HG03108 (cell line): ENCODE data around the gene RAPGEF6.
"Not testable (repeated sequence)": the region's sequence is repeated elsewhere in the genome, so short reads cannot be mapped to it uniquely, and the experiment has no call there.

Source experiments
- ATAC-seq: cut with Tn5 transposase; IDR thresholded peaks from one replicate; pipeline ENCODE4 v1.9.1; 2021; ENCODE audit warnings: moderate library complexity; ENCODE audit not compliant: unreplicated experiment

Gene RAPGEF6

GRCh38 chr5:131640043-131640856 is 5.2 kb upstream of the RAPGEF6 start:
- ATAC-seq, result no peak

GRCh38 chr5:131639148-131639547 is 4.1 kb upstream of the RAPGEF6 start:
- no peak for ATAC-seq

GRCh38 chr5:131637694-131638093 is 2.7 kb upstream of the RAPGEF6 start:
- ATAC-seq, result no peak

- no peak for ATAC-seq
Measured at GRCh38 chr5:131635684-131636572, 899 bp upstream of the RAPGEF6 start.

GRCh38 chr5:131634666-131634995 is 398 bp downstream of the RAPGEF6 start:
- ATAC-seq, result peak; percentile 18

GRCh38 chr5:131634238-131634637 is 791 bp downstream of the RAPGEF6 start:
- no peak for ATAC-seq

- no peak for ATAC-seq
Measured at GRCh38 chr5:131633830-131634229, 1.2 kb downstream of the RAPGEF6 start.

- no peak for ATAC-seq
Measured at GRCh38 chr5:131630963-131631350, 4.1 kb downstream of the RAPGEF6 start.

GRCh38 chr5:131630208-131630962 is 4.6 kb downstream of the RAPGEF6 start:
- ATAC-seq, result no peak

GRCh38 chr5:131628990-131629389 is 6.0 kb downstream of the RAPGEF6 start:
- ATAC-seq, result no peak

- ATAC-seq, result no peak
Measured at GRCh38 chr5:131627207-131627865, 7.7 kb downstream of the RAPGEF6 start.

- ATAC-seq, result no peak
Measured at GRCh38 chr5:131622633-131623032, 12.4 kb downstream of the RAPGEF6 start.

- ATAC-seq, result not testable (repeated sequence)
Measured at GRCh38 chr5:131621164-131621563, 13.9 kb downstream of the RAPGEF6 start.

- ATAC-seq, result no peak
Measured at GRCh38 chr5:131619102-131619501, 15.9 kb downstream of the RAPGEF6 start.

- ATAC-seq, result no peak
Measured at GRCh38 chr5:131617140-131617822, 17.7 kb downstream of the RAPGEF6 start.

- no peak for ATAC-seq
Measured at GRCh38 chr5:131615957-131616356, 19.1 kb downstream of the RAPGEF6 start.

GRCh38 chr5:131613423-131613822 is 21.6 kb downstream of the RAPGEF6 start:
- ATAC-seq, result no peak

- no peak for ATAC-seq
Measured at GRCh38 chr5:131611064-131611381, 24.0 kb downstream of the RAPGEF6 start.

GRCh38 chr5:131610198-131611063 is 24.6 kb downstream of the RAPGEF6 start:
- no peak for ATAC-seq
